Tibial nerve (tissue), 3 donors: ENCODE results near the gene ATP12A.

Experiments used
- POLR2A ChIP-seq, 2 donors: fragments of 450-650 bp; IDR thresholded peaks; one replicate each; pipeline ENCODE4 v1.6.1; 2017; ENCODE audit warnings: antibody characterized with exemption in 2 of 2, mild to moderate bottlenecking in 2 of 2, moderate library complexity in 2 of 2
- TF ChIP-seq, protein P1 (sequence below), 5 experiments: fragments of 200-600 bp in 3 of 5; fragments of 450-650 bp in 2 of 5; sonication (generic) in 3 of 5; IDR thresholded peaks; one replicate each; pipeline ENCODE4 v1.5.1; 2016 to 2019; ENCODE audit warnings: antibody characterized with exemption in 5 of 5, mild to moderate bottlenecking in 3 of 5, moderate library complexity in 2 of 5

DNA sequence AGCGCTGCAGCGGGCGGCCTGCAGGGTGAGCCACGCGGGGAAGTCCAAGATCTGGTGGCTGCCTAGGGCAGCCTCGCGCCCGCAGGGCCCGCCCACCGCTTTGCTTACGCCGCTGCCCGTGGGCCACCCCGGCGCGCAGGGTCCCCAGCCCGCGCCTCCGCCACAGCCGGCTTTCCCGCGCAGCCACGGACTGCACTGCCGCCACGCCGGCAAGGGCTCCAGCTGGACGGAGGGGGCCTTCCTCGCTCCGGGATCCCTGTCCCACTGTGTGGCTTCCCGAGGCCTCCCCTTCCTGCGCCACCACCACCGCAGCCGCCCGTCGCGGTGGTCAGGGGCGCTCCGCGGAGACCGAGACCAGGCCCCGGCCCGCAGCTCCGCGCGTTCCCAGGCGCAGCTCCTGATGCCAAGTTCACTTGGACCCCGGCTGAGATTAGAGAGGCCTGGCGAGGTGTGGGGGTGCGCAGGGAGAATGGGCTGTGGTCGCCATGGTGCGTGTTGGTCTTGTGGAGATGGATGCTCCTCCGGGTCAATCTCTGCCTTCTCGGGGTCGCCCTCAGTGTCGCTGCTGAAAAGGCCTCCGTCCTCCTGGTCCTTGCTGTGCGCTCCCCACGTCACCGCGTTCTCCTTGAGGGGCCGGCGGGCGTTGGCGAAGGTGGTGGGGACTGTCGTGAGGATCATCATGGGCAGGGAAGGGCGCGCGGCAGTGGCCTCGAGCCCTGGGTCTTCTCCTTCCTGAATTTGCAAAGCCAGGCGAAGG is 65.8 kb downstream of the ATP12A start:
- TF ChIP-seq, protein P1, sequence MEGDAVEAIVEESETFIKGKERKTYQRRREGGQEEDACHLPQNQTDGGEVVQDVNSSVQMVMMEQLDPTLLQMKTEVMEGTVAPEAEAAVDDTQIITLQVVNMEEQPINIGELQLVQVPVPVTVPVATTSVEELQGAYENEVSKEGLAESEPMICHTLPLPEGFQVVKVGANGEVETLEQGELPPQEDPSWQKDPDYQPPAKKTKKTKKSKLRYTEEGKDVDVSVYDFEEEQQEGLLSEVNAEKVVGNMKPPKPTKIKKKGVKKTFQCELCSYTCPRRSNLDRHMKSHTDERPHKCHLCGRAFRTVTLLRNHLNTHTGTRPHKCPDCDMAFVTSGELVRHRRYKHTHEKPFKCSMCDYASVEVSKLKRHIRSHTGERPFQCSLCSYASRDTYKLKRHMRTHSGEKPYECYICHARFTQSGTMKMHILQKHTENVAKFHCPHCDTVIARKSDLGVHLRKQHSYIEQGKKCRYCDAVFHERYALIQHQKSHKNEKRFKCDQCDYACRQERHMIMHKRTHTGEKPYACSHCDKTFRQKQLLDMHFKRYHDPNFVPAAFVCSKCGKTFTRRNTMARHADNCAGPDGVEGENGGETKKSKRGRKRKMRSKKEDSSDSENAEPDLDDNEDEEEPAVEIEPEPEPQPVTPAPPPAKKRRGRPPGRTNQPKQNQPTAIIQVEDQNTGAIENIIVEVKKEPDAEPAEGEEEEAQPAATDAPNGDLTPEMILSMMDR (IDR thresholded peaks at IDR 0.05) = no peak
- TF ChIP-seq POLR2A (IDR thresholded peaks at IDR 0.05) = no peak
